ENCODE measurements around the gene SUGP1. TPM values are rescaled to one million over a fixed set of nuclear protein-coding genes. Genes with fewer than 3 reads are reported as not detected.

SUGP1 gene
- total RNA-seq, 1 donor: 27.1 TPM

- Histone ChIP-seq H3K27me3 (ENCODE audit: insufficient read depth, low read length) (no peaks in the 10 kb centered on the region), H2AFZ (ENCODE audit: low read length) (no peak overlapping the region), H3K9me3 (ENCODE audit: low read depth, low read length) (no peaks in the 10 kb centered on the region), H3K79me2 (ENCODE audit: insufficient read depth, low read length) (peaks cover 3% of the 10 kb centered on the region), H3K36me3 (ENCODE audit: insufficient read depth, low read length) (peaks cover 67% of the 10 kb centered on the region), H3K4me1 (ENCODE audit: insufficient read depth, low read length) (peaks cover 16% of the 10 kb centered on the region), H4K20me1 (ENCODE audit: insufficient read depth, low read length) (peaks cover 15% of the 10 kb centered on the region), H3K4me2 (ENCODE audit: insufficient read depth, low read length) (no peak overlapping the region), H3K4me3 (ENCODE audit: insufficient read depth, low read length) (no peak overlapping the region), H3K27ac (ENCODE audit: low read depth, low read length) (no peak overlapping the region)
- no peak for TF ChIP-seq CTCF (IDR thresholded peaks at IDR 0.05; ENCODE audit: extremely low read depth, low read depth, low read length)
- DNase-seq (ENCODE audit: insufficient read length, low spot score, missing footprints): peak; percentile 65
These were observed 20.7 kb upstream of the SUGP1 start for GRCh38 chr19:19341026-19341425.

GRCh38 chr19:19338082-19338481 is 17.8 kb upstream of the SUGP1 start:
- Histone ChIP-seq H3K4me2 (ENCODE audit: insufficient read depth, low read length) (peak overlapping the region; percentile 34), H3K27ac (ENCODE audit: low read depth, low read length) (peak overlapping the region; percentile 77)

GRCh38 chr19:19337120-19337519 is 16.8 kb upstream of the SUGP1 start:
- H4K20me1 ChIP-seq (ENCODE audit: insufficient read depth, low read length): peaks cover 34% of the 10 kb centered on the region
- peak overlapping the region; percentile 74 for H3K27ac ChIP-seq (ENCODE audit: low read depth, low read length)
- H3K9me3 ChIP-seq (ENCODE audit: low read depth, low read length): no peaks in the 10 kb centered on the region
- no peak overlapping the region for H3K4me3 ChIP-seq (ENCODE audit: insufficient read depth, low read length)
- DNase-seq (ENCODE audit: insufficient read length, low spot score, missing footprints): no peak
- no peak for TF ChIP-seq CTCF (IDR thresholded peaks at IDR 0.05; ENCODE audit: extremely low read depth, low read depth, low read length)
- peaks cover 61% of the 10 kb centered on the region for H3K36me3 ChIP-seq (ENCODE audit: insufficient read depth, low read length)
- H3K79me2 ChIP-seq (ENCODE audit: insufficient read depth, low read length): peaks cover 40% of the 10 kb centered on the region
- no peaks in the 10 kb centered on the region for H3K27me3 ChIP-seq (ENCODE audit: insufficient read depth, low read length)
- H3K4me1 ChIP-seq (ENCODE audit: insufficient read depth, low read length): peaks cover 16% of the 10 kb centered on the region
- no peak overlapping the region for H3K4me2 ChIP-seq (ENCODE audit: insufficient read depth, low read length)
- H2AFZ ChIP-seq (ENCODE audit: low read length): no peak overlapping the region

More at GRCh38 chr19:19338082-19338481, 17.8 kb upstream of the SUGP1 start:
- DNase-seq (ENCODE audit: insufficient read length, low spot score, missing footprints): peak; percentile 100
- H3K9me3 ChIP-seq (ENCODE audit: low read depth, low read length): no peaks in the 10 kb centered on the region
- H3K27me3 ChIP-seq (ENCODE audit: insufficient read depth, low read length): no peaks in the 10 kb centered on the region
- H3K4me1 ChIP-seq (ENCODE audit: insufficient read depth, low read length): peaks cover 16% of the 10 kb centered on the region
- H3K36me3 ChIP-seq (ENCODE audit: insufficient read depth, low read length): peaks cover 64% of the 10 kb centered on the region
- no peak for TF ChIP-seq CTCF (IDR thresholded peaks at IDR 0.05; ENCODE audit: extremely low read depth, low read depth, low read length)
- H3K4me3 ChIP-seq (ENCODE audit: insufficient read depth, low read length): no peak overlapping the region
- peaks cover 33% of the 10 kb centered on the region for H3K79me2 ChIP-seq (ENCODE audit: insufficient read depth, low read length)
- H4K20me1 ChIP-seq (ENCODE audit: insufficient read depth, low read length): peaks cover 37% of the 10 kb centered on the region
- no peak overlapping the region for H2AFZ ChIP-seq (ENCODE audit: low read length)

GRCh38 chr19:19336597-19336996 is 16.3 kb upstream of the SUGP1 start:
- no peak for TF ChIP-seq CTCF (IDR thresholded peaks at IDR 0.05; ENCODE audit: extremely low read depth, low read depth, low read length)
- Histone ChIP-seq H3K4me1 (ENCODE audit: insufficient read depth, low read length) (peaks cover 16% of the 10 kb centered on the region), H3K9me3 (ENCODE audit: low read depth, low read length) (no peaks in the 10 kb centered on the region), H3K27me3 (ENCODE audit: insufficient read depth, low read length) (no peaks in the 10 kb centered on the region), H4K20me1 (ENCODE audit: insufficient read depth, low read length) (peaks cover 36% of the 10 kb centered on the region), H3K27ac (ENCODE audit: low read depth, low read length) (no peak overlapping the region), H3K79me2 (ENCODE audit: insufficient read depth, low read length) (peaks cover 44% of the 10 kb centered on the region), H3K4me2 (ENCODE audit: insufficient read depth, low read length) (no peak overlapping the region), H2AFZ (ENCODE audit: low read length) (no peak overlapping the region), H3K4me3 (ENCODE audit: insufficient read depth, low read length) (no peak overlapping the region), H3K36me3 (ENCODE audit: insufficient read depth, low read length) (peaks cover 62% of the 10 kb centered on the region)
- no peak for DNase-seq (ENCODE audit: insufficient read length, low spot score, missing footprints)

Data from osteoblast (primary cell).